Measurements from ENCODE around the gene DDX27.

The DDX27 gene

GRCh38 chr20:49259284-49259683 lies 40.1 kb downstream of the DDX27 start:
- TF ChIP-seq MAX (IDR thresholded peaks at IDR 0.05) (no peak), TEAD4 (IDR thresholded peaks at IDR 0.05) (no peak), TAF1 (IDR thresholded peaks at IDR 0.05; ENCODE audit: low read depth) (no peak), YY1 (IDR thresholded peaks at IDR 0.05; ENCODE audit: low read depth) (no peak), CREB1 (IDR thresholded peaks at IDR 0.05; ENCODE audit: low read depth) (no peak), RAD21 (IDR thresholded peaks at IDR 0.05; ENCODE audit: low read depth) (no peak)
- TF ChIP-seq, protein P1, sequence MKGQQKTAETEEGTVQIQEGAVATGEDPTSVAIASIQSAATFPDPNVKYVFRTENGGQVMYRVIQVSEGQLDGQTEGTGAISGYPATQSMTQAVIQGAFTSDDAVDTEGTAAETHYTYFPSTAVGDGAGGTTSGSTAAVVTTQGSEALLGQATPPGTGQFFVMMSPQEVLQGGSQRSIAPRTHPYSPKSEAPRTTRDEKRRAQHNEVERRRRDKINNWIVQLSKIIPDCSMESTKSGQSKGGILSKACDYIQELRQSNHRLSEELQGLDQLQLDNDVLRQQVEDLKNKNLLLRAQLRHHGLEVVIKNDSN (IDR thresholded peaks at IDR 0.05): no peak
- TF ChIP-seq, protein P2, sequence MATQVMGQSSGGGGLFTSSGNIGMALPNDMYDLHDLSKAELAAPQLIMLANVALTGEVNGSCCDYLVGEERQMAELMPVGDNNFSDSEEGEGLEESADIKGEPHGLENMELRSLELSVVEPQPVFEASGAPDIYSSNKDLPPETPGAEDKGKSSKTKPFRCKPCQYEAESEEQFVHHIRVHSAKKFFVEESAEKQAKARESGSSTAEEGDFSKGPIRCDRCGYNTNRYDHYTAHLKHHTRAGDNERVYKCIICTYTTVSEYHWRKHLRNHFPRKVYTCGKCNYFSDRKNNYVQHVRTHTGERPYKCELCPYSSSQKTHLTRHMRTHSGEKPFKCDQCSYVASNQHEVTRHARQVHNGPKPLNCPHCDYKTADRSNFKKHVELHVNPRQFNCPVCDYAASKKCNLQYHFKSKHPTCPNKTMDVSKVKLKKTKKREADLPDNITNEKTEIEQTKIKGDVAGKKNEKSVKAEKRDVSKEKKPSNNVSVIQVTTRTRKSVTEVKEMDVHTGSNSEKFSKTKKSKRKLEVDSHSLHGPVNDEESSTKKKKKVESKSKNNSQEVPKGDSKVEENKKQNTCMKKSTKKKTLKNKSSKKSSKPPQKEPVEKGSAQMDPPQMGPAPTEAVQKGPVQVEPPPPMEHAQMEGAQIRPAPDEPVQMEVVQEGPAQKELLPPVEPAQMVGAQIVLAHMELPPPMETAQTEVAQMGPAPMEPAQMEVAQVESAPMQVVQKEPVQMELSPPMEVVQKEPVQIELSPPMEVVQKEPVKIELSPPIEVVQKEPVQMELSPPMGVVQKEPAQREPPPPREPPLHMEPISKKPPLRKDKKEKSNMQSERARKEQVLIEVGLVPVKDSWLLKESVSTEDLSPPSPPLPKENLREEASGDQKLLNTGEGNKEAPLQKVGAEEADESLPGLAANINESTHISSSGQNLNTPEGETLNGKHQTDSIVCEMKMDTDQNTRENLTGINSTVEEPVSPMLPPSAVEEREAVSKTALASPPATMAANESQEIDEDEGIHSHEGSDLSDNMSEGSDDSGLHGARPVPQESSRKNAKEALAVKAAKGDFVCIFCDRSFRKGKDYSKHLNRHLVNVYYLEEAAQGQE (IDR thresholded peaks at IDR 0.05; ENCODE audit: low read depth): no peak

DNA sequence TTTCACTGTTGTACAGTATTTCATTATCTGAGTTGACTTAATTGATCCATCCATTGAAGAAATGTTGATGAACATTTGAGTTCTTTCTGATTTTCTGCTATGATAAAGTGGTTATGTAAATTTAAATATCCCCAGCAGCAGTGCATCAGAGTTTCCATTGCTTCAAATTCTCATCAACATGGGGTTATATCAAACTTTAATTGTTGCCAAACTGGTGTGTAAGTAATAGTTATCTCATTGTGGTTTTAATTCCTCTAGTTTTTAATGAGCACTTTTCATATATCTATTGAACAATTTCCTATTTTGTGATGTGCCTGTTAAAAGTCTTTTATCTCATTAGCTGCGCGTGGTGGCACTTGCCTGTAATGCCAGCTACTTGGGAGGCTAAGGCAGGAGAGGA lies 40.6 kb downstream of the DDX27 start:
- TF ChIP-seq YY1 (IDR thresholded peaks at IDR 0.05; ENCODE audit: low read depth) (no peak), ZBTB7A (IDR thresholded peaks at IDR 0.05; ENCODE audit: low read depth) (no peak), EGR1 (IDR thresholded peaks at IDR 0.05) (no peak), TAF1 (IDR thresholded peaks at IDR 0.05; ENCODE audit: low read depth) (no peak), CREB1 (IDR thresholded peaks at IDR 0.05; ENCODE audit: low read depth) (no peak), TEAD4 (IDR thresholded peaks at IDR 0.05) (no peak), TCF12 (IDR thresholded peaks at IDR 0.05; ENCODE audit: low read depth) (no peak), MAX (IDR thresholded peaks at IDR 0.05) (no peak), NFIC (IDR thresholded peaks at IDR 0.05) (no peak), EP300 (IDR thresholded peaks at IDR 0.05; ENCODE audit: borderline replicate concordance) (no peak), CEBPB (IDR thresholded peaks at IDR 0.05) (no peak), FOXM1 (IDR thresholded peaks at IDR 0.05; ENCODE audit: borderline replicate concordance, low read depth) (no peak), RAD21 (IDR thresholded peaks at IDR 0.05; ENCODE audit: low read depth) (no peak)
- TF ChIP-seq, protein P1 (IDR thresholded peaks at IDR 0.05): no peak
- TF ChIP-seq, protein P2 (IDR thresholded peaks at IDR 0.05; ENCODE audit: low read depth): no peak

GRCh38 chr20:49260218-49260617 lies 41.0 kb downstream of the DDX27 start:
- TF ChIP-seq EP300 (IDR thresholded peaks at IDR 0.05; ENCODE audit: borderline replicate concordance): no peak
- TF ChIP-seq, protein P2 (IDR thresholded peaks at IDR 0.05; ENCODE audit: low read depth): no peak
- TF ChIP-seq YY1 (IDR thresholded peaks at IDR 0.05; ENCODE audit: low read depth): no peak
- no peak for TF ChIP-seq NFIC (IDR thresholded peaks at IDR 0.05)
- no peak for TF ChIP-seq TCF12 (IDR thresholded peaks at IDR 0.05; ENCODE audit: low read depth)

DNA sequence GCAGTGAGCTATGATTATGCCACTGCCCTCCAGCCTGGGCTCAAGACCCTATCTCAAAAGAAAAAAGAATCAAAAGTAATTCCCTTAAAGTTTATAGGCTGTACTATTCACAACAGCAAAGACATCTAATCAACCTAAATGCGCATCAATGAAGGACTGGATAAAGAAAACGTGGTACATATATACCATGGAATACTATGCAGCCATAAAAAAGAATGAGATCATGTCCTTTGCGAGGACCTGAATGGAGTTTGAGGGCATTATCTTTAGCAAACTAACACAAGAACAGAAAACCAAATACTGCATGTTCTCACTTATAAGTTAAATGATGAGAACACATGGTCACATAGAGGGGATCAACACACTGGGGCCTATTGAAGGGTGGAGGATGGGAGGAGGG lies 42.0 kb downstream of the DDX27 start:
- TF ChIP-seq CREB1 (IDR thresholded peaks at IDR 0.05; ENCODE audit: low read depth) (no peak), CEBPB (IDR thresholded peaks at IDR 0.05) (no peak), FOXM1 (IDR thresholded peaks at IDR 0.05; ENCODE audit: borderline replicate concordance, low read depth) (no peak), ZBTB7A (IDR thresholded peaks at IDR 0.05; ENCODE audit: low read depth) (no peak), EP300 (IDR thresholded peaks at IDR 0.05; ENCODE audit: borderline replicate concordance) (no peak), TAF1 (IDR thresholded peaks at IDR 0.05; ENCODE audit: low read depth) (no peak), EGR1 (IDR thresholded peaks at IDR 0.05) (no peak), YY1 (IDR thresholded peaks at IDR 0.05; ENCODE audit: low read depth) (no peak), RAD21 (IDR thresholded peaks at IDR 0.05; ENCODE audit: low read depth) (no peak)

- TF ChIP-seq TAF1 (IDR thresholded peaks at IDR 0.05; ENCODE audit: low read depth): no peak
- TF ChIP-seq TCF12 (IDR thresholded peaks at IDR 0.05; ENCODE audit: low read depth): no peak
- TF ChIP-seq NFIC (IDR thresholded peaks at IDR 0.05): no peak
- TF ChIP-seq MAX (IDR thresholded peaks at IDR 0.05): no peak
- TF ChIP-seq FOXM1 (IDR thresholded peaks at IDR 0.05; ENCODE audit: borderline replicate concordance, low read depth): no peak
- no peak for TF ChIP-seq CREB1 (IDR thresholded peaks at IDR 0.05; ENCODE audit: low read depth)
- TF ChIP-seq CEBPB (IDR thresholded peaks at IDR 0.05): no peak
- TF ChIP-seq EGR1 (IDR thresholded peaks at IDR 0.05): no peak
- TF ChIP-seq TEAD4 (IDR thresholded peaks at IDR 0.05): no peak
- no peak for TF ChIP-seq EP300 (IDR thresholded peaks at IDR 0.05; ENCODE audit: borderline replicate concordance)
- no peak for TF ChIP-seq YY1 (IDR thresholded peaks at IDR 0.05; ENCODE audit: low read depth)
Observed at GRCh38 chr20:49262444-49262843, 43.2 kb downstream of the DDX27 start.
